Subcutaneous adipose tissue (tissue), 4 donors: ENCODE data around the gene ITGA3. TPM values are rescaled to one million over a fixed set of nuclear protein-coding genes. Genes with fewer than 3 reads are reported as not detected.

ENCODE experiments used
- total RNA-seq, 4 donors: library from RNA; depleted of rRNA; stranded (reverse); fragments of >200 nt; gene quantifications; one replicate each; pipeline ENCODE4 v1.1.0, GENCODE V29; 2016
- TF ChIP-seq, protein P1 (sequence below): fragments of 450-650 bp; IDR thresholded peaks from one replicate; pipeline ENCODE4 v1.5.1; 2016; ENCODE audit warnings: low read depth, mild to moderate bottlenecking, control low read depth, antibody characterized with exemption, moderate library complexity

The ITGA3 gene
- total RNA-seq, 4 donors from 2014 or later, result 9.0 to 98.8 (median 19.3) TPM

DNA sequence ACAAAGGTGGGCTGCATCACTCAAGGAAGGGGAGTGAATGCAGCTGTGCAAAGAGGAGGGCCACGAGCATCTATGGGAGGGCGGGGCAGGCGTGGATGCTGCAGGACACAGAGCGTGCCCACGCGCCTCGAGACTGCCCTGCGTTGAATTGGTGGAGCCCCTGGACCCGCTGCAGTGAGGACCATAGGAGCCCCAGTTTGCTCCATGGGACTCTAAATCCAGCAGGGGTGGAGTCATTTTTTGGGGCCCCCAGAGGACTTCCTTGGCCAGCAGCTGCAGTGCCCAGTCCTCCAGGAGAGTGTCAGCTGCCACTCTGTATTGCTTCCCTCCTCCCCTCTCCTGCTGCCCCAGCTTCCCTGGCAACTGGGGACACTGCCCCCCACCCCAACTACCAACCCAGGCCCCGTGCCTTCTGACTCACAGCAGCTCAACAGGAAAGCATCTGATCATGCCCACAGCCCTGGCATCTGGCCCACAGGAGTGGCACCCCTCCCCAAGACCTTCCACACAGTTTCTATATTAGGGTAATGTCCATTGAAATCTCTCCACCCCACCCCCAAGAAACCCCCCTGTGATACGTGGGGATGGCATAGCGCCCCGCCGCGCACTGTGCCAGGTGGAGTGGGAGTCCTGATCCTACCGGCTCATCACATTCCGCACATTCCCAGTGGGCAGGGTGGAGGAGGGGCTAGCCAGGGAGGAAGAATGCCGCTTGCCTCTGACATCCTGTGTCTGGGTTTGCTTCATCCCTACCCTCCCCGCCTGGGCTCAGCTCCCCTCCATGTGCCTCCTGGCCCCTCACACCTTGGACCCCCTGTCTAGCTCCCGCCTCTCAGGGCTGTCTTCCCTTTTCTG, 27.8 kb upstream of the ITGA3 start:
- TF ChIP-seq, protein P1, sequence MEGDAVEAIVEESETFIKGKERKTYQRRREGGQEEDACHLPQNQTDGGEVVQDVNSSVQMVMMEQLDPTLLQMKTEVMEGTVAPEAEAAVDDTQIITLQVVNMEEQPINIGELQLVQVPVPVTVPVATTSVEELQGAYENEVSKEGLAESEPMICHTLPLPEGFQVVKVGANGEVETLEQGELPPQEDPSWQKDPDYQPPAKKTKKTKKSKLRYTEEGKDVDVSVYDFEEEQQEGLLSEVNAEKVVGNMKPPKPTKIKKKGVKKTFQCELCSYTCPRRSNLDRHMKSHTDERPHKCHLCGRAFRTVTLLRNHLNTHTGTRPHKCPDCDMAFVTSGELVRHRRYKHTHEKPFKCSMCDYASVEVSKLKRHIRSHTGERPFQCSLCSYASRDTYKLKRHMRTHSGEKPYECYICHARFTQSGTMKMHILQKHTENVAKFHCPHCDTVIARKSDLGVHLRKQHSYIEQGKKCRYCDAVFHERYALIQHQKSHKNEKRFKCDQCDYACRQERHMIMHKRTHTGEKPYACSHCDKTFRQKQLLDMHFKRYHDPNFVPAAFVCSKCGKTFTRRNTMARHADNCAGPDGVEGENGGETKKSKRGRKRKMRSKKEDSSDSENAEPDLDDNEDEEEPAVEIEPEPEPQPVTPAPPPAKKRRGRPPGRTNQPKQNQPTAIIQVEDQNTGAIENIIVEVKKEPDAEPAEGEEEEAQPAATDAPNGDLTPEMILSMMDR, result no peak

DNA sequence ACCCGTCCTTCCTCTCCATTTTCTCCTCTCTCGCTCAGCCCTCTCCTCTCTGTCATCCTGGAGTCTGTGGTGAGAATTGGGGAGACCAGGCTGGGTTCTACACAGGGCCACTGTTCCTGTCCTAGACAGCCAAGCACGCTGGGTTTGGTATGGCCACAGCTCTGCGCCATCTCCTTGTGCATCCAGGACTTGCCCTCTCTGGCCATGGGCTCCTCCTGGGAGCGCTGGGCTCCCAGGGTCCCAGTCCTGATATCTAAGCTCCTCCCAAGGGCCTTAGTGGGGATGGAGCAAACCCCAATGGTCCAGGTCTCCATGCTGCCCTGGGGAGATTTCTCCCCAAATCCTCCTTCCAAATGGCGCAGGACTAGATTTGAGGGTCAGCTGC, 27.2 kb upstream of the ITGA3 start:
- TF ChIP-seq, protein P1, result no peak

DNA sequence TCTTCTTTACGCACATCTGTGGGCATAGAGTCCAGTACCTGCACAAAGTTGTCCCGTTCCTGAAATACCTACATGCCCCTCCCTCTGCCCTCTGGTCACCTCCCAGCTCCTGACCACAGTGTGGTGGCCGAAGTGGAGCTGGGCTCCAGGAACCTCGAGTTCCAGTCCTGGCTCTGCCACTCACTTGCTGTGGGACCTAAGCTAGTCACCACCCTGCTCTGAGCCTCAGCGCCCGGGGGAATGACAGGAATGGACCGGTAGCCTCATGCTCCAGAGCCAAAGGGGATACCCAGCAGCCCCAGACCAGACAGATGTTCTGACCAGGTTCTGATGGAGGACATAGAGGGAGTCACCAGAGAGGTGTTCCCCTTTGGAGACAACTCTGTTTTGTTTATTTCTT, 26.7 kb upstream of the ITGA3 start:
- TF ChIP-seq, protein P1, result no peak

DNA sequence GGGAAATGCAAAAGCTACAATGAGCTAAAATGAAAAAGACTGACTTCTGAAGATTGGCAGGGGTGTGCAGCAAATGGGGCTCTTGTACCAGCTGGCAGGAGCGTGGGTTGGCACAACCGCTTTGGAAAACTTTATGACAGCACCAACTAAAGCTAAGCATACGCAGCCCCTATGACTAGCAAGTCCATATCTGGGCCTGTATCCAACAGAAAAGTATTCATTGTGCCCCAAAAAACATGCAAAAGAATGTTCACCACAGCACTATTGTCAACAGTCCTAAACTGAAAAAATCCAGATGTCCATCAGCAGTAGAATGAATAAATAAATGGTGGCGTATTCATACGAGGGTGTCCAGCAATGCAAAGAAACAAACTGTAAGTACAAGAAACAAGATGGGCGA, 22.6 kb upstream of the ITGA3 start:
- TF ChIP-seq, protein P1, result no peak

DNA sequence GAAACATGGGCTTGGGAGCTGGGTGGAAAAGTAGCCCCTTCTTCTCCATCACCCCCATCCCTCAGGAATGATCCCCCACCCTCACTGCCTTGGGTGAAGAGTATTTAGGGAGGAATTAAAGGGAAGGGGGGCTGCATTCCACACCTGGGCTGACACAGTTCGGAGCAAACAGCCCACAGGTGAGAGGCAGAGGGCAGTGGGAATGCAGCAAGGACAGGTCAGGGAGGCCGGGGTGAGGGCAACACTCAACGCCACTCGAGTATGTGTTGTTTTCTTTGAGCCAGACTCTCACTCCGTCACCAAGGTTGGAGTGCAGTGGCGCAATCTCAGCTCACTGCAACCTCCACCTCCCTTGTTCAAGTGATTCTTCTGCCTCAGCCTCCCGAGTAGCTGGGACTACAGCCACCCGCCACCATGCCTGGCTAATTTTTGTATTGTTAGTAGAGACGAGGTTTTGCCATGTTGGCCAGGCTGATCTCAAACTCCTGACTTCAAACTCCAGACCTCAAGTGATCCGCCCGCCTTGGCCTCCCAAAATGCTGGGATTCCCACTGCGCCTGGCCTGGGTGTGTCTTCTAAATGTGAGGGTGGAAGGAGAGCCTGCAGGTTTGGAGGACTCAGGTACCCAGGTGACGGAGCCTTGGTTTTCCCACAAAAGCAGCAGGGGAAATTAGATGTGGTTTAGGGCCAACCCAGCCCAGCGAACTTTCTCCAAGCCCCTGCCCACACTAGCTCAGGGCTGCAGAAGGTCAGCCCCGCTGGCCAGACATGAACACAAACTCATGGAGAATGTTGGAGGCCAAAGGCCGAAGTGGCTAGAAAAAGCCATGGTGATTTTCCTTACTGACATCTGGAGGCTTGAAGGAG, 21.2 kb upstream of the ITGA3 start:
- TF ChIP-seq, protein P1, result no peak

DNA sequence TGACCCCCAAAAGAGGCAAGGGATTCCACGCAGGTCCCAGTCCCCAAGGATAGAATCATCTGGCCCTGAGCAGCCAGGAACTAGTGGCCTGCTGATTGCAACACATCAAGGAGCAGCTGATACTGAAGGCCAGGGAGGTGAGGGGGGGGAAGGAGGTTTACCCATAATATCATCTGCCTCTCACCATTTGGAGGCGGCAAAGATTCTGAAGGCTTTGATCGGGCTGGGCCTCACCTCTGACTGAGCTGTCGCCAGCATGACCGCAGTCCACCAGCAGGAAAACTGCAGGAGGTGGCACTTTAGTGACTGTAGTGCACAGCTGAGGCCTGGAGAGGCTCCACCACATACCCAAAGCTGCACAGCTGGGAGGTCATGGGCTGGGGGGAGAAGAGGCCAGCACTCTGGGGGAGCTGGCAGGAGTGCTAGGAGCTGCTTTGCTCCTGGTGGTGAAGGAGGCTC, 20.5 kb upstream of the ITGA3 start:
- TF ChIP-seq, protein P1, result no peak

DNA sequence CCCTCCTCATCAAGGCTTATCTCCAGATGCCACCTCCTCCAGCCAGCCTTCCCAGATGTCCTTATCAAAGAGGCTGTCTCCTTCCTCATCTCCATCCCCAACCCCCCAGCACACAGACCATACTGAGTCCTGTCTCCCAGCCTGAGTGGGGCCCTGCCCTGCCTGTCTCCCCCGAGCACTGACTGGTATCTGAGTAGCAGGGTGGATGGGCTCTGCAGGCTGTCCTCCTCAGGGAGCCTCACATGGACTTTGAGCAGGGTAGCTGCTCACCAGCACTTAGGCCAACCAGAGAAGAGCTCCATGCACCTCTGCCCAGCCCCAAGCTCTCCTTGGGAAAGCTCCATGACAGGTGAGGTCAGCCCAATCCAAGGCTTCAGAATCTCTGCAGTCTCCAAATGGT, 20.0 kb upstream of the ITGA3 start:
- TF ChIP-seq, protein P1, result no peak
